HepG2 (cell line): ENCODE measurements around the gene PIP5K1A. TPM values are rescaled to one million over a fixed set of nuclear protein-coding genes. Genes with fewer than 3 reads are reported as not detected.

Experiments used
- HOXA5 ChIP-seq: sonication (generic); formaldehyde crosslinking; IDR thresholded peaks from 2 replicates; pipeline ENCODE4 v1.4.0; 2020; ENCODE audit warnings: missing genetic modification reagents
- NFYB ChIP-seq: sonication (generic); formaldehyde crosslinking; IDR thresholded peaks from 2 replicates; pipeline ENCODE4 v1.4.0; 2020; ENCODE audit warnings: missing genetic modification reagents
- PHF20 ChIP-seq: sonication (generic); formaldehyde crosslinking; IDR thresholded peaks from 2 replicates; pipeline ENCODE4 v1.5.0; 2020; ENCODE audit warnings: mild to moderate bottlenecking, missing genetic modification reagents
- SP1 ChIP-seq, 2 experiments: fragments of 450-650 bp in 1 of 2; sonication (generic) in 1 of 2; formaldehyde crosslinking in 1 of 2; IDR thresholded peaks; 2 replicates each; pipeline versions ENCODE4 v1.4.0 to v1.6.1; 2016 to 2020; ENCODE audit warnings: missing genetic modification reagents in 1 of 2
- SP5 ChIP-seq: IDR thresholded peaks from 2 replicates; pipeline ENCODE4 v1.6.1; 2016; ENCODE audit warnings: low read depth, borderline replicate concordance
- SRSF4 ChIP-seq: fragments of 200-400 bp; formaldehyde crosslinking; IDR thresholded peaks from one replicate; pipeline ENCODE4 v1.6.1; 2018; ENCODE audit warnings: mild to moderate bottlenecking, low read depth, low read length, moderate library complexity; ENCODE audit not compliant: poor library complexity, severe bottlenecking
- ZNF451 ChIP-seq: sonication (generic); formaldehyde crosslinking; IDR thresholded peaks from 2 replicates; pipeline ENCODE4 v1.5.0; 2020; ENCODE audit warnings: mild to moderate bottlenecking, missing genetic modification reagents
- ZNF558 ChIP-seq: sonication (generic); formaldehyde crosslinking; IDR thresholded peaks from 2 replicates; pipeline ENCODE4 v1.9.0; 2022; ENCODE audit warnings: mild to moderate bottlenecking, missing genetic modification reagents, borderline replicate concordance
- ZNF790 ChIP-seq: sonication (generic); formaldehyde crosslinking; IDR thresholded peaks from 2 replicates; pipeline ENCODE4 v1.8.0; 2022; ENCODE audit warnings: missing genetic modification reagents, mild to moderate bottlenecking, borderline replicate concordance
- ZSCAN20 ChIP-seq: sonication (generic); formaldehyde crosslinking; IDR thresholded peaks from 2 replicates; pipeline ENCODE4 v1.4.0; 2020; ENCODE audit warnings: missing genetic modification reagents, mild to moderate bottlenecking, borderline replicate concordance
- polyA plus RNA-seq, 8 experiments: library from polyadenylated mRNA; depleted of rRNA in 3 of 8; stranded (reverse) in 7 of 8; unstranded in 1 of 8; fragments of >200 nt; fragmentation: Illumina TruSeq in 4 of 8; extraction: Trizol in 4 of 8; gene quantifications; 2 replicates each; pipeline versions ENCODE4 v1.2.1 to v1.2.3, GENCODE V29; 2011 to 2016; ENCODE audit warnings: low read depth in 4 of 8, missing spikeins in 1 of 8, mixed read lengths in 1 of 8; ENCODE audit not compliant: insufficient read depth in 1 of 8
- total RNA-seq, 5 experiments: library from RNA; depleted of rRNA; stranded (reverse); fragments of >200 nt; fragmentation: Illumina TruSeq; extraction: Trizol; gene quantifications; 2 replicates each; pipeline ENCODE4 v1.2.3, GENCODE V29; 2016; ENCODE audit warnings: low read depth in 1 of 5
- TF ChIP-seq, protein P1 (sequence below), 2 experiments: sonication (generic) in 1 of 2; formaldehyde crosslinking in 1 of 2; IDR thresholded peaks; 2 replicates each; pipeline versions ENCODE4 v1.6.1 to v1.9.0; 2014 to 2022; ENCODE audit warnings: antibody characterized with exemption in 1 of 2, borderline replicate concordance in 1 of 2, inconsistent platforms in 1 of 2, low read depth in 1 of 2, missing genetic modification reagents in 1 of 2
- TF ChIP-seq, protein P2 (sequence below): sonication (generic); formaldehyde crosslinking; IDR thresholded peaks from 2 replicates; pipeline ENCODE4 v1.5.0; 2020; ENCODE audit warnings: missing genetic modification reagents, mild to moderate bottlenecking, borderline replicate concordance
- TF ChIP-seq, protein P3 (sequence below): sonication (generic); formaldehyde crosslinking; IDR thresholded peaks from 2 replicates; pipeline ENCODE4 v1.4.0; 2020; ENCODE audit warnings: missing genetic modification reagents

PIP5K1A gene
- total and polyA plus RNA-seq, 2 of the 13 experiments (the other 11 are each of a cell fraction or from before 2014, with no cell fraction given), result 45.3 to 65.1 TPM

DNA sequence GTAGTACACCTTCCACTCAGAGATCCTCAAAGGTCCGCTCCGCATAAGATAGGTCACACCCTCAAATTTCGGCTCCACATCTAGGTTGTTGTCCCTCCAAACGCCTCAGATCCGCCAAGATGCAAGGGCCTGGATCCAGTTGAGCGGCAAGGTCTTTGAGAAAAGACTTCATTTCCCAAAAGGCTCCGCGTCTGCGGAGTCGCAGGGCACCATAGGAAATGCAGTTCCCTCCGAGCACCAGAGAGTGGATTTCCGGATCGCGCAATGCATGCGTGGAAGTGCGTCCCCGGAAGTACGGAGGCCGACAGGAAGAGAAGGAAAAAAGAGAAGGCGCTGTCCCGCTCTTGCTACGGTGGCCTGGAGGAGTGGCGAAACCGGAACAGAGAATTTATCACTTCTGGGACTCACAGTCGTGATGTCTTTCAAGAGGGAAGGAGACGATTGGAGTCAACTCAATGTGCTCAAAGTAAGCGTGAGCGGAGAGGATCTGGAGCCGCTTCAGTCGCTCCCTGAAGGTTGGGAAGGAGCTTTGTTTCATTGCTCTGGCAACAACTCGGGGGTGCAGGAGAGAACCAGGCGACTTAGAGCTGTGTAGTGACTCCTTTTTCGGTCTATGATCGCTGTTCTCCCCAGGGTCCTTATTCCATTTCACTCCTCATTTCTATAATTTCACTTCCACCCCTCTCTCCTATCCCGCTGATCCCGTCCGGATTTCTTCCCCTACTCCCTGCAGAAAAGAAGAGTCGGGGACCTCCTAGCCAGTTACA, 32.4 kb upstream of the PIP5K1A start, which contains the start of the genes LYSMD1 and SCNM1 (continued):
- TF ChIP-seq, protein P1, sequence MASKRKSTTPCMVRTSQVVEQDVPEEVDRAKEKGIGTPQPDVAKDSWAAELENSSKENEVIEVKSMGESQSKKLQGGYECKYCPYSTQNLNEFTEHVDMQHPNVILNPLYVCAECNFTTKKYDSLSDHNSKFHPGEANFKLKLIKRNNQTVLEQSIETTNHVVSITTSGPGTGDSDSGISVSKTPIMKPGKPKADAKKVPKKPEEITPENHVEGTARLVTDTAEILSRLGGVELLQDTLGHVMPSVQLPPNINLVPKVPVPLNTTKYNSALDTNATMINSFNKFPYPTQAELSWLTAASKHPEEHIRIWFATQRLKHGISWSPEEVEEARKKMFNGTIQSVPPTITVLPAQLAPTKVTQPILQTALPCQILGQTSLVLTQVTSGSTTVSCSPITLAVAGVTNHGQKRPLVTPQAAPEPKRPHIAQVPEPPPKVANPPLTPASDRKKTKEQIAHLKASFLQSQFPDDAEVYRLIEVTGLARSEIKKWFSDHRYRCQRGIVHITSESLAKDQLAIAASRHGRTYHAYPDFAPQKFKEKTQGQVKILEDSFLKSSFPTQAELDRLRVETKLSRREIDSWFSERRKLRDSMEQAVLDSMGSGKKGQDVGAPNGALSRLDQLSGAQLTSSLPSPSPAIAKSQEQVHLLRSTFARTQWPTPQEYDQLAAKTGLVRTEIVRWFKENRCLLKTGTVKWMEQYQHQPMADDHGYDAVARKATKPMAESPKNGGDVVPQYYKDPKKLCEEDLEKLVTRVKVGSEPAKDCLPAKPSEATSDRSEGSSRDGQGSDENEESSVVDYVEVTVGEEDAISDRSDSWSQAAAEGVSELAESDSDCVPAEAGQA (IDR thresholded peaks at IDR 0.05; ENCODE audit: low read depth), result peak; percentile 54; the same call in 1 of the 2 replicates
- TF ChIP-seq, protein P1 (CRISPR knock-in tag; IDR thresholded peaks at IDR 0.05; ENCODE audit: borderline replicate concordance), result no peak
- TF ChIP-seq SP1 (IDR thresholded peaks at IDR 0.05) (no peak), SP1 (CRISPR knock-in tag; IDR thresholded peaks at IDR 0.05) (peak; percentile 50), ZNF790 (CRISPR knock-in tag) (no peak), HOXA5 (peak; percentile 54; the same call in 1 of the 2 replicates), ZNF451 (CRISPR knock-in tag) (no peak), ZSCAN20 (0 out of 2 replicates have a peak, but pooled peaks have one; percentile 39), PHF20 (CRISPR knock-in tag) (peak; percentile 99), NFYB (CRISPR knock-in tag) (peak; percentile 57), SRSF4 (no peak), SP5 (CRISPR knock-in tag) (no peak; the same call in 1 of the 2 replicates), ZNF558 (CRISPR knock-in tag) (peak; percentile 48; the same call in 1 of the 2 replicates)
- TF ChIP-seq, protein P2, sequence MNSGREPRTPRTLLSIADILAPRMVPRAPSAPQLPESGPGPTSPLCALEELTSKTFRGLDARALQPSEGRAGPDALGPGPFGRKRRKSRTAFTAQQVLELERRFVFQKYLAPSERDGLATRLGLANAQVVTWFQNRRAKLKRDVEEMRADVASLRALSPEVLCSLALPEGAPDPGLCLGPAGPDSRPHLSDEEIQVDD, result no peak
- TF ChIP-seq, protein P3, sequence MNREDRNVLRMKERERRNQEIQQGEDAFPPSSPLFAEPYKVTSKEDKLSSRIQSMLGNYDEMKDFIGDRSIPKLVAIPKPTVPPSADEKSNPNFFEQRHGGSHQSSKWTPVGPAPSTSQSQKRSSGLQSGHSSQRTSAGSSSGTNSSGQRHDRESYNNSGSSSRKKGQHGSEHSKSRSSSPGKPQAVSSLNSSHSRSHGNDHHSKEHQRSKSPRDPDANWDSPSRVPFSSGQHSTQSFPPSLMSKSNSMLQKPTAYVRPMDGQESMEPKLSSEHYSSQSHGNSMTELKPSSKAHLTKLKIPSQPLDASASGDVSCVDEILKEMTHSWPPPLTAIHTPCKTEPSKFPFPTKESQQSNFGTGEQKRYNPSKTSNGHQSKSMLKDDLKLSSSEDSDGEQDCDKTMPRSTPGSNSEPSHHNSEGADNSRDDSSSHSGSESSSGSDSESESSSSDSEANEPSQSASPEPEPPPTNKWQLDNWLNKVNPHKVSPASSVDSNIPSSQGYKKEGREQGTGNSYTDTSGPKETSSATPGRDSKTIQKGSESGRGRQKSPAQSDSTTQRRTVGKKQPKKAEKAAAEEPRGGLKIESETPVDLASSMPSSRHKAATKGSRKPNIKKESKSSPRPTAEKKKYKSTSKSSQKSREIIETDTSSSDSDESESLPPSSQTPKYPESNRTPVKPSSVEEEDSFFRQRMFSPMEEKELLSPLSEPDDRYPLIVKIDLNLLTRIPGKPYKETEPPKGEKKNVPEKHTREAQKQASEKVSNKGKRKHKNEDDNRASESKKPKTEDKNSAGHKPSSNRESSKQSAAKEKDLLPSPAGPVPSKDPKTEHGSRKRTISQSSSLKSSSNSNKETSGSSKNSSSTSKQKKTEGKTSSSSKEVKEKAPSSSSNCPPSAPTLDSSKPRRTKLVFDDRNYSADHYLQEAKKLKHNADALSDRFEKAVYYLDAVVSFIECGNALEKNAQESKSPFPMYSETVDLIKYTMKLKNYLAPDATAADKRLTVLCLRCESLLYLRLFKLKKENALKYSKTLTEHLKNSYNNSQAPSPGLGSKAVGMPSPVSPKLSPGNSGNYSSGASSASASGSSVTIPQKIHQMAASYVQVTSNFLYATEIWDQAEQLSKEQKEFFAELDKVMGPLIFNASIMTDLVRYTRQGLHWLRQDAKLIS (CRISPR knock-in tag), result 0 out of 2 replicates have a peak, but pooled peaks have one; percentile 24
